CD8-positive, alpha-beta memory T cell (primary cell): ENCODE measurements around the gene CYS1. TPM values are rescaled to one million over a fixed set of nuclear protein-coding genes. Genes with fewer than 3 reads are reported as not detected.

Source experiments
- CTCF ChIA-PET: fragments of 350-600 bp; sonication (Branson Sonifier 250); formaldehyde crosslinking; loops from one replicate; lab custom pipeline; 2021; ENCODE audit warnings: antibody characterized with exemption; lab: Charles Lee
- POLR2A ChIA-PET: fragments of 350-600 bp; sonication (Branson Sonifier 250); formaldehyde crosslinking; loops from one replicate; lab custom pipeline; 2021; ENCODE audit warnings: antibody characterized with exemption; lab: Charles Lee
- DNase-seq, 5 donors: peaks; one replicate each; pipeline versions ENCODE4 v3.0.0 to v3.0.0-alpha.2; 2020 to 2022; ENCODE audit warnings: mixed read lengths in 1 of 5
- H3K27ac ChIP-seq: one replicate; pipeline ENCODE4 v1.7.0; 2013; ENCODE audit warnings: low read depth, mild to moderate bottlenecking, low read length, moderate library complexity
- H3K27me3 ChIP-seq: 2 replicates; pipeline ENCODE4 v1.7.0; 2013; ENCODE audit warnings: low read length, mild to moderate bottlenecking; ENCODE audit not compliant: insufficient read depth, poor library complexity, severe bottlenecking
- H3K36me3 ChIP-seq: 2 replicates; pipeline ENCODE4 v1.7.0; 2013; ENCODE audit warnings: mild to moderate bottlenecking, low read length, moderate library complexity; ENCODE audit not compliant: insufficient read depth
- H3K4me1 ChIP-seq: 2 replicates; pipeline ENCODE4 v1.7.0; 2013; ENCODE audit warnings: mild to moderate bottlenecking, low read length, moderate library complexity; ENCODE audit not compliant: insufficient read depth
- H3K4me3 ChIP-seq: 2 replicates; pipeline ENCODE4 v1.7.0; 2013; ENCODE audit warnings: mild to moderate bottlenecking, low read length
- H3K9me3 ChIP-seq: 2 replicates; pipeline ENCODE4 v1.7.0; 2013; ENCODE audit warnings: mild to moderate bottlenecking, low read length
- H3K27ac Mint-ChIP-seq, 8 donors: one replicate each; pipeline ENCODE4 v1.8.0; 2020 to 2021; ENCODE audit warnings: mixed read lengths in 8 of 8, mild to moderate bottlenecking in 6 of 8, inconsistent platforms in 3 of 8, moderate library complexity in 3 of 8
- H3K27me3 Mint-ChIP-seq, 2 donors: one replicate each; pipeline ENCODE4 v1.8.0; 2020 to 2021; ENCODE audit warnings: mixed read lengths in 2 of 2, mild to moderate bottlenecking in 1 of 2, moderate library complexity in 1 of 2
- H3K36me3 Mint-ChIP-seq, 3 donors: one replicate each; pipeline ENCODE4 v1.8.0; 2020 to 2021; ENCODE audit warnings: mixed read lengths in 3 of 3, inconsistent platforms in 1 of 3, mild to moderate bottlenecking in 1 of 3
- H3K4me1 Mint-ChIP-seq, 3 donors: one replicate each; pipeline ENCODE4 v1.8.0; 2020 to 2021; ENCODE audit warnings: mixed read lengths in 3 of 3, inconsistent platforms in 1 of 3, mild to moderate bottlenecking in 1 of 3
- H3K4me3 Mint-ChIP-seq, 7 donors: one replicate each; pipeline ENCODE4 v1.8.0; 2020 to 2021; ENCODE audit warnings: mixed read lengths in 7 of 7, mild to moderate bottlenecking in 6 of 7, moderate library complexity in 4 of 7, inconsistent platforms in 2 of 7
- H3K9me3 Mint-ChIP-seq, 5 donors: one replicate each; pipeline ENCODE4 v1.8.0; 2020 to 2022; ENCODE audit warnings: mixed read lengths in 5 of 5, mild to moderate bottlenecking in 3 of 5, moderate library complexity in 2 of 5, inconsistent platforms in 1 of 5
- polyA plus RNA-seq: library from polyadenylated mRNA; unstranded; fragments of 300-500 nt; fragmentation: Illumina TruSeq; gene quantifications from one replicate; pipeline ENCODE4 v1.2.3, GENCODE V29; 2021
- total RNA-seq, 2 experiments: library from RNA; stranded (reverse); gene quantifications; one replicate each; pipeline ENCODE4 v1.2.3, GENCODE V29; 2021

The CYS1 gene
- total and polyA plus RNA-seq, 3 experiments from 2014 or later, result 0.07 to 0.20 (median 0.09) TPM

GRCh38 chr2:10038123-10038522, 42.1 kb downstream of the CYS1 start:
- H3K27me3 Mint-ChIP-seq, result peaks cover 0 to 3% of the 10 kb centered on the region in 2 donors
- no peaks in the 10 kb centered on the region for H3K9me3 Mint-ChIP-seq
- Histone ChIP-seq H3K27ac (no peak overlapping the region), H3K4me1 (peaks cover 12% of the 10 kb centered on the region), H3K9me3 (no peaks in the 10 kb centered on the region), H3K4me3 (no peak overlapping the region), H3K27me3 (no peaks in the 10 kb centered on the region), H3K36me3 (no peaks in the 10 kb centered on the region)
- peaks cover 28 to 34% (median 33%) of the 10 kb centered on the region in 3 donors for H3K4me1 Mint-ChIP-seq
- H3K4me3 Mint-ChIP-seq, result peak overlapping the region in 1 of 7 donors; percentile 75
- CTCF ChIA-PET, result interaction anchor here (1.1 to 6.3 kb wide), 2 partner anchors 9 to 54 kb away, joined by 5 to 40 read pairs; no protein-coding TSS in a partner anchor
- no peak for DNase-seq
- POLR2A ChIA-PET, result no interaction called here
- H3K36me3 Mint-ChIP-seq, result no peaks in the 10 kb centered on the region
- peak overlapping the region in 1 of 8 donors; percentile 83 for H3K27ac Mint-ChIP-seq

DNA sequence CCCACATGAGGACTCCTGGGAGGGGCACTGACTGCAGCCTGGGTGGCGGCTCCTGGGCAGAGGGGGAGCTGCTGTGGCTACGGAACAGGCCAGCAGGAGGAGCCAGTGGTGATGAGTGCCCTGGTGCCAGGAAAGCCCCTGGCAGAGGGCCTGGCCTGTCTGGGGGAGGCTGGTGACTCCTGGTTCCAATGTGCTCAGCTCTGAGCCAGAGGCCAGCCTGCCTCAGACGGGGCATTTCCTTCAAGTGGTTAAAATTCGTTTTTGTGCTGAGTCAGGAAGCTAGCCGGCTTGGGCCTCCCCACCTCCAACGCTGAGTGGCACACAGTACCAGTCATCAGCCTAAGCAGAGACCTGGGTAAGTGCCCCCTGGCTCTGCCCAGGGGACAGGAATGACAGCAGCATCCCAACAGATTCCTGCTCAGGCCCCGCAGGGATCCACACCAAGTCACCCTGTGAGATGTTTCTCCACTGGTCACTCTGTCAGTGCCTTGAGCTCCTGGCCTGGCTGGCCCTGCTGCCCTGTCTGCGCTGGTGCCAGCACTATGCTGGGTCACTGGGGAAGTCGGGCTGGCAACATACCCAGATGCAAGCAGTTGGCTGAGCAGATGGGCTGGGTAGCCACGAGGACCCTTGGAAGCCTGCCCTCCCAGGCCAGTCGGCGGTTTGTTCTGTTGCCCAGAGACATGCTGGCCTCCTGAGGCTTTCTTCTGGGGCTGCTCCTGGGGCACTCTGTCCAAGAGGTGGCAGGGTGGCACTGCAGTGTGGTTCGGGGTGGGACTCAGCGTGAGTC, 43.9 kb downstream of the CYS1 start:
- Histone ChIP-seq H3K4me1 (peaks cover 4% of the 10 kb centered on the region), H3K27ac (no peak overlapping the region)

DNA sequence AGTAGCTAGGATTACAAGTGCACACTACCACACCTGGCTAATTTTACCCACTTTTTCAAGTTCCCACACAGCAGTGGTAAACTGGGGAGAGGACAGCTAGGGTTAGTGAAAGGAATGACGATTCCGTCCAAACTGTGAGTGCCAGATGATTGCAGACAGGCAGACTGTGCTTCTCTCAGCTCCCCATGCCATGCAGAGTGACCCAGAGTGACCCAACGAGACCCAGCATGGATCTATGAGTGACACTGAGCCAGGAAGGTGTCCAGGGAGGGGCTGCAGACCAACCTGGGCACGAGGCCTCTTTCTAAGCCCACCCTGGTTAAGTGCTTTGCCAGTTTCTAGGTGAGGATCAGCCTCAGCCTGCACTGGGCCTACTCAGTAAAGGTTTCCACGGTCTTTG, 44.6 kb downstream of the CYS1 start:
- CTCF ChIA-PET, result interaction anchor here (3.6 to 6.3 kb wide), 2 partner anchors 12 to 51 kb away, joined by 12 to 40 read pairs; no protein-coding TSS in a partner anchor
- H3K27ac Mint-ChIP-seq, result peak overlapping the region in 2 of 8 donors; percentile 11 to 54

More for the DNA sequence above, 43.9 kb downstream of the CYS1 start:
- Histone ChIP-seq H3K9me3 (no peaks in the 10 kb centered on the region), H3K4me3 (no peak overlapping the region), H3K27me3 (no peaks in the 10 kb centered on the region), H3K36me3 (no peaks in the 10 kb centered on the region)
- Mint-ChIP-seq H3K4me1 (peaks cover 17 to 20% (median 19%) of the 10 kb centered on the region in 3 donors), H3K27ac (peak overlapping the region in 2 of 8 donors; percentile 12 to 47), H3K27me3 (peaks cover 0 to 1% of the 10 kb centered on the region in 2 donors), H3K9me3 (no peaks in the 10 kb centered on the region), H3K4me3 (no peak overlapping the region), H3K36me3 (no peaks in the 10 kb centered on the region)
- ChIA-PET POLR2A (no interaction called here), CTCF (interaction anchor here (3.6 to 6.3 kb wide), 2 partner anchors 11 to 52 kb away, joined by 12 to 40 read pairs; no protein-coding TSS in a partner anchor)
- DNase-seq, result peak; percentile 26 to 52 (median 28)

DNA sequence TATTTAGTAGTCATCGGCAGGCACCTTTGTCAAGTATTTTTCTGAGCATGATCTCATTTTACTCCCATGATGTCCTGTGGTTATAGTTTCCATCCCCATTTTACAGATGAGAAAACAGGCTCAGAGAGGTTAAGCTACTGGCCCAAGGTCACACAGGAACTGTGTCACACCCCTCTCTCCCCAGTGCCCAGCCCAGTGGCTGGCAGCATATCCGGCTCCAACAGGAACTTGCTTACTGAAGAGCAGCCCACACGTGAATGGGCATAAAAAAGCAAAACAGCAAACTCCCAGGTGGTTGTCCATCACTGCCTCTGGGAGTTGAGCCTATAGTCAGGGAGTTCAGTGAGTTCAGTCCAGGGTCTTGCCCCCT, 45.2 kb downstream of the CYS1 start:
- no peaks in the 10 kb centered on the region for H3K9me3 Mint-ChIP-seq
- Histone ChIP-seq H3K36me3 (no peaks in the 10 kb centered on the region), H3K27ac (no peak overlapping the region), H3K27me3 (no peaks in the 10 kb centered on the region), H3K9me3 (no peaks in the 10 kb centered on the region), H3K4me3 (no peak overlapping the region), H3K4me1 (peaks cover 8% of the 10 kb centered on the region)
- H3K4me3 Mint-ChIP-seq, result peak overlapping the region in 2 of 7 donors; percentile 13 to 53
- no peaks in the 10 kb centered on the region for H3K36me3 Mint-ChIP-seq
- POLR2A ChIA-PET, result interaction anchor here (0.6 kb wide), 1 partner anchor 11 kb away, joined by 3 read pairs; no protein-coding TSS in a partner anchor
- peaks cover 0 to 1% of the 10 kb centered on the region in 2 donors for H3K27me3 Mint-ChIP-seq
- DNase-seq, result peak in 1 of 5 donors; percentile 21
- H3K27ac Mint-ChIP-seq, result peak overlapping the region in 4 of 8 donors; percentile 8 to 73 (median 32)
- CTCF ChIA-PET, result interaction anchor here (0.6 to 6.3 kb wide), 3 partner anchors 12 to 221 kb away, joined by 3 to 40 read pairs (median 12); no protein-coding TSS in a partner anchor
- peaks cover 17 to 20% (median 17%) of the 10 kb centered on the region in 3 donors for H3K4me1 Mint-ChIP-seq

More for the DNA sequence above, 44.6 kb downstream of the CYS1 start:
- no peaks in the 10 kb centered on the region for H3K9me3 Mint-ChIP-seq
- DNase-seq, result peak in 1 of 5 donors; percentile 12
- peaks cover 13 to 18% (median 17%) of the 10 kb centered on the region in 3 donors for H3K4me1 Mint-ChIP-seq
- H3K36me3 Mint-ChIP-seq, result no peaks in the 10 kb centered on the region
- no peaks in the 10 kb centered on the region for H3K27me3 ChIP-seq
- POLR2A ChIA-PET, result no interaction called here
- peak overlapping the region; percentile 33 for H3K27ac ChIP-seq
- H3K4me3 Mint-ChIP-seq, result peak overlapping the region in 1 of 7 donors; percentile 7
- H3K9me3 ChIP-seq, result no peaks in the 10 kb centered on the region
- H3K4me3 ChIP-seq, result no peak overlapping the region
- H3K4me1 ChIP-seq, result peaks cover 4% of the 10 kb centered on the region
- H3K36me3 ChIP-seq, result no peaks in the 10 kb centered on the region
- H3K27me3 Mint-ChIP-seq, result peaks cover 0 to 1% of the 10 kb centered on the region in 2 donors

- no peaks in the 10 kb centered on the region for H3K36me3 Mint-ChIP-seq
- peaks cover 23 to 25% (median 23%) of the 10 kb centered on the region in 3 donors for H3K4me1 Mint-ChIP-seq
- H3K27ac Mint-ChIP-seq, result peak overlapping the region in 2 of 8 donors; percentile 21 to 73
- POLR2A ChIA-PET, result interaction anchor here (0.6 kb wide), 1 partner anchor 10 kb away, joined by 3 read pairs; no protein-coding TSS in a partner anchor
- no peaks in the 10 kb centered on the region for H3K36me3 ChIP-seq
- DNase-seq, result peak in 1 of 5 donors; percentile 13
- H3K27me3 ChIP-seq, result no peaks in the 10 kb centered on the region
- no peaks in the 10 kb centered on the region for H3K9me3 ChIP-seq
- H3K9me3 Mint-ChIP-seq, result no peaks in the 10 kb centered on the region
- CTCF ChIA-PET, result interaction anchor here (0.6 to 6.3 kb wide), 3 partner anchors 13 to 220 kb away, joined by 3 to 40 read pairs (median 12); no protein-coding TSS in a partner anchor
- peaks cover 0 to 1% of the 10 kb centered on the region in 2 donors for H3K27me3 Mint-ChIP-seq
- H3K4me3 Mint-ChIP-seq, result peak overlapping the region in 1 of 7 donors; percentile 53
- H3K4me3 ChIP-seq, result no peak overlapping the region
- H3K4me1 ChIP-seq, result peaks cover 14% of the 10 kb centered on the region
- H3K27ac ChIP-seq, result peak overlapping the region; percentile 22
Measured at GRCh38 chr2:10034333-10035052, 45.7 kb downstream of the CYS1 start.

- peaks cover 31 to 33% (median 33%) of the 10 kb centered on the region in 3 donors for H3K4me1 Mint-ChIP-seq
- Histone ChIP-seq H3K4me3 (no peak overlapping the region), H3K27ac (no peak overlapping the region), H3K36me3 (no peaks in the 10 kb centered on the region), H3K9me3 (no peaks in the 10 kb centered on the region), H3K27me3 (no peaks in the 10 kb centered on the region), H3K4me1 (peaks cover 24% of the 10 kb centered on the region)
- no peak overlapping the region for H3K4me3 Mint-ChIP-seq
- H3K27me3 Mint-ChIP-seq, result peaks cover 0 to 1% of the 10 kb centered on the region in 2 donors
- H3K9me3 Mint-ChIP-seq, result no peaks in the 10 kb centered on the region
- ChIA-PET POLR2A (no interaction called here), CTCF (interaction anchor here (0.6 to 6.3 kb wide), 3 partner anchors 11 to 24 kb away, joined by 3 to 40 read pairs (median 3); no protein-coding TSS in a partner anchor)
- DNase-seq, result peak in 1 of 5 donors; percentile 35
- peak overlapping the region in 1 of 8 donors; percentile 72 for H3K27ac Mint-ChIP-seq
- no peaks in the 10 kb centered on the region for H3K36me3 Mint-ChIP-seq
Measured at GRCh38 chr2:10033251-10034006, 46.8 kb downstream of the CYS1 start.

DNA sequence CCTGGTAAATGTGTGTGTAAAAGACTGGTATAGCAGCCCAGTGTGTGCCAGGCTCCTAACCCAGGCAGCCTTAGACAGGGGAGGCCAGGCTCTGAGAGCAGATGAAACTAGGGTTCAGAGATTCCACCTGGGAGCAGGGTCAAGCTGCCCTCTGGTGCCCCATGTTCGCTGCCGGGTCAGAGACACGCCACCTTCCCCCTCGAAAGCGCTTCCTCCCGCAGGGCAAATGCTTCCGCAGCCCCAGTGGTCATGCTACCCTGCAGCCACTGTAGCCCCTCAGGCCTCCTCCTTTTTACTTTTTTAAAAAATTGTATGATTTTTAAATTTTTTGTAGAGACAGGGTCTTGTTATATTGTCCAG, 47.5 kb downstream of the CYS1 start:
- Mint-ChIP-seq H3K36me3 (no peaks in the 10 kb centered on the region), H3K4me3 (peak overlapping the region in 1 of 7 donors; percentile 48), H3K27me3 (peaks cover 0 to 1% of the 10 kb centered on the region in 2 donors), H3K27ac (peak overlapping the region in 1 of 8 donors; percentile 93), H3K4me1 (peaks cover 36 to 39% (median 38%) of the 10 kb centered on the region in 3 donors), H3K9me3 (no peaks in the 10 kb centered on the region)
- H3K9me3 ChIP-seq, result no peaks in the 10 kb centered on the region
- peak in 1 of 5 donors; percentile 26 for DNase-seq
- no peaks in the 10 kb centered on the region for H3K27me3 ChIP-seq
- H3K4me1 ChIP-seq, result peaks cover 30% of the 10 kb centered on the region
- H3K27ac ChIP-seq, result no peak overlapping the region
- CTCF ChIA-PET, result interaction anchor here (1.2 to 6.3 kb wide), 2 partner anchors 15 to 25 kb away, joined by 3 to 40 read pairs; no protein-coding TSS in a partner anchor
- H3K4me3 ChIP-seq, result no peak overlapping the region
- POLR2A ChIA-PET, result no interaction called here
- H3K36me3 ChIP-seq, result no peaks in the 10 kb centered on the region
